HUES64 (cell line): ENCODE results near the gene SPATA2.
A peak's percentile ranks its signal among the peaks of the same experiment; 100 is the strongest.

Source experiments
- H3K27ac ChIP-seq: 2 replicates; pipeline ENCODE4 v1.7.0; 2013; ENCODE audit warnings: low read depth, low read length, inconsistent platforms
- H3K27me3 ChIP-seq: 2 replicates; pipeline ENCODE4 v1.6.1; 2013; ENCODE audit warnings: mild to moderate bottlenecking, low read length; ENCODE audit not compliant: insufficient read depth
- H3K36me3 ChIP-seq: 2 replicates; pipeline ENCODE4 v1.6.1; 2013; ENCODE audit warnings: mild to moderate bottlenecking, low read length; ENCODE audit not compliant: insufficient read depth
- H3K4me1 ChIP-seq: 2 replicates; pipeline ENCODE4 v1.6.1; 2013; ENCODE audit warnings: mild to moderate bottlenecking, low read length, moderate library complexity; ENCODE audit not compliant: insufficient read depth
- H3K4me3 ChIP-seq: 2 replicates; pipeline ENCODE4 v1.5.1; 2013; ENCODE audit warnings: mild to moderate bottlenecking, low read length, moderate library complexity
- H3K9ac ChIP-seq: 2 replicates; pipeline ENCODE4 v1.6.1; 2013; ENCODE audit warnings: mild to moderate bottlenecking, low read depth, low read length
- H3K9me3 ChIP-seq: 2 replicates; pipeline ENCODE4 v1.6.1; 2013; ENCODE audit warnings: low read depth, low read length; ENCODE audit not compliant: insufficient read depth
- WGBS: fragments of 150-250, 120-280 bp; methylation state at CpG from one replicate; pipeline ENCODE4 v1.1.7; 2013; ENCODE audit warnings: missing lambda C conversion rate; 5-methylcytosine and 5-hydroxymethylcytosine counted together

The SPATA2 gene

GRCh38 chr20:49945306-49945700 lies 30.0 kb upstream of the SPATA2 start:
- Histone ChIP-seq H3K27ac (no peak overlapping the region), H3K36me3 (peaks cover 87% of the 10 kb centered on the region), H3K9me3 (no peaks in the 10 kb centered on the region), H3K4me1 (no peaks in the 10 kb centered on the region), H3K27me3 (no peaks in the 10 kb centered on the region), H3K9ac (no peak overlapping the region), H3K4me3 (no peak overlapping the region)
- WGBS, result 97% methylated on average over 3 of the region's 3 CpGs

GRCh38 chr20:49942942-49943341 lies 27.6 kb upstream of the SPATA2 start:
- H3K9ac ChIP-seq, result no peak overlapping the region
- peaks cover 74% of the 10 kb centered on the region for H3K36me3 ChIP-seq
- no peaks in the 10 kb centered on the region for H3K9me3 ChIP-seq
- no peak overlapping the region for H3K4me3 ChIP-seq
- peaks cover 2% of the 10 kb centered on the region; the same call in 1 of the 2 replicates for H3K4me1 ChIP-seq
- H3K27ac ChIP-seq, result no peak overlapping the region
- WGBS, result 100% methylated on average over 2 of the region's 3 CpGs
- H3K27me3 ChIP-seq, result no peaks in the 10 kb centered on the region

GRCh38 chr20:49942303-49942702 lies 27.0 kb upstream of the SPATA2 start:
- Histone ChIP-seq H3K9me3 (no peaks in the 10 kb centered on the region), H3K36me3 (peaks cover 71% of the 10 kb centered on the region), H3K9ac (no peak overlapping the region), H3K27ac (no peak overlapping the region), H3K27me3 (no peaks in the 10 kb centered on the region), H3K4me3 (no peak overlapping the region), H3K4me1 (peaks cover 8% of the 10 kb centered on the region; the same call in 1 of the 2 replicates)
- 96% methylated on average over 3 of the region's 3 CpGs for WGBS

- no peak overlapping the region for H3K9ac ChIP-seq
- no peak overlapping the region for H3K27ac ChIP-seq
- peaks cover 8% of the 10 kb centered on the region; the same call in 1 of the 2 replicates for H3K4me1 ChIP-seq
- H3K4me3 ChIP-seq, result no peak overlapping the region
- H3K36me3 ChIP-seq, result peaks cover 65% of the 10 kb centered on the region
- no peaks in the 10 kb centered on the region for H3K27me3 ChIP-seq
- H3K9me3 ChIP-seq, result no peaks in the 10 kb centered on the region
- 97% methylated on average over 15 of the region's 15 CpGs for WGBS
Observed at GRCh38 chr20:49941456-49941855, 26.1 kb upstream of the SPATA2 start.

GRCh38 chr20:49938173-49939163 lies 23.1 kb upstream of the SPATA2 start:
- Histone ChIP-seq H3K9me3 (no peaks in the 10 kb centered on the region), H3K27ac (no peak overlapping the region), H3K4me3 (peak overlapping the region; percentile 99; the same call in 1 of the 2 replicates), H3K36me3 (peaks cover 39% of the 10 kb centered on the region), H3K9ac (no peak overlapping the region), H3K4me1 (peaks cover 8% of the 10 kb centered on the region; the same call in 1 of the 2 replicates), H3K27me3 (no peaks in the 10 kb centered on the region)
- 85% methylated on average over 12 of the region's 12 CpGs for WGBS

- 14% methylated on average over 12 of the region's 12 CpGs for WGBS
- Histone ChIP-seq H3K9me3 (no peaks in the 10 kb centered on the region), H3K4me3 (peak overlapping the region; percentile 99), H3K27me3 (no peaks in the 10 kb centered on the region), H3K27ac (no peak overlapping the region), H3K36me3 (peaks cover 27% of the 10 kb centered on the region), H3K9ac (peak overlapping the region; percentile 88), H3K4me1 (peaks cover 8% of the 10 kb centered on the region; the same call in 1 of the 2 replicates)
Observed at GRCh38 chr20:49937027-49937929, 21.9 kb upstream of the SPATA2 start.

GRCh38 chr20:49936153-49937026 lies 21.1 kb upstream of the SPATA2 start, which contains the start of gene RNF114:
TSS of gene RNF114 (plus strand) at chr20:49936397. CDS start at chr20:49936413, 16 bp downstream.
- Histone ChIP-seq H3K4me3 (peak within 1 kb of the TSS; percentile 99), H3K27me3 (no peaks in the 10 kb centered on the region), H3K9ac (peak within 1 kb of the TSS; percentile 88), H3K36me3 (peaks cover 18% of the 10 kb centered on the region), H3K4me1 (peaks cover 8% of the 10 kb centered on the region; the same call in 1 of the 2 replicates), H3K27ac (peak within 1 kb of the TSS; percentile 49; the same call in 1 of the 2 replicates), H3K9me3 (no peaks in the 10 kb centered on the region)
- under 1% methylated on average over 78 of the region's 79 CpGs for WGBS

- Histone ChIP-seq H3K27me3 (no peaks in the 10 kb centered on the region), H3K36me3 (peaks cover 12% of the 10 kb centered on the region), H3K27ac (no peak overlapping the region), H3K4me3 (peak overlapping the region; percentile 99; the same call in 1 of the 2 replicates), H3K9me3 (no peaks in the 10 kb centered on the region), H3K4me1 (peaks cover 8% of the 10 kb centered on the region; the same call in 1 of the 2 replicates), H3K9ac (no peak overlapping the region)
- 74% methylated on average over 18 of the region's 21 CpGs for WGBS
Observed at GRCh38 chr20:49935746-49936152, 20.4 kb upstream of the SPATA2 start.

GRCh38 chr20:49929142-49929494 lies 13.8 kb upstream of the SPATA2 start:
- 53% methylated on average over 4 of the region's 4 CpGs for WGBS

More at GRCh38 chr20:49929142-49929494, 13.8 kb upstream of the SPATA2 start:
- Histone ChIP-seq H3K27me3 (no peaks in the 10 kb centered on the region), H3K9me3 (0 out of 2 replicates have a peak, but pooled peaks cover 5% of the 10 kb centered on the region), H3K9ac (no peak overlapping the region), H3K27ac (no peak overlapping the region), H3K4me1 (no peaks in the 10 kb centered on the region), H3K36me3 (no peaks in the 10 kb centered on the region), H3K4me3 (no peak overlapping the region)
